ENCODE results near the gene IL16. TPM values are rescaled to one million over a fixed set of nuclear protein-coding genes. Genes with fewer than 3 reads are reported as not detected.

The IL16 gene
- total and polyA plus RNA-seq, 9 of the 15 experiments (the other 6 are each of a cell fraction or from before 2014, with no cell fraction given): 1.4 to 18.8 (median 10.6) TPM

DNA sequence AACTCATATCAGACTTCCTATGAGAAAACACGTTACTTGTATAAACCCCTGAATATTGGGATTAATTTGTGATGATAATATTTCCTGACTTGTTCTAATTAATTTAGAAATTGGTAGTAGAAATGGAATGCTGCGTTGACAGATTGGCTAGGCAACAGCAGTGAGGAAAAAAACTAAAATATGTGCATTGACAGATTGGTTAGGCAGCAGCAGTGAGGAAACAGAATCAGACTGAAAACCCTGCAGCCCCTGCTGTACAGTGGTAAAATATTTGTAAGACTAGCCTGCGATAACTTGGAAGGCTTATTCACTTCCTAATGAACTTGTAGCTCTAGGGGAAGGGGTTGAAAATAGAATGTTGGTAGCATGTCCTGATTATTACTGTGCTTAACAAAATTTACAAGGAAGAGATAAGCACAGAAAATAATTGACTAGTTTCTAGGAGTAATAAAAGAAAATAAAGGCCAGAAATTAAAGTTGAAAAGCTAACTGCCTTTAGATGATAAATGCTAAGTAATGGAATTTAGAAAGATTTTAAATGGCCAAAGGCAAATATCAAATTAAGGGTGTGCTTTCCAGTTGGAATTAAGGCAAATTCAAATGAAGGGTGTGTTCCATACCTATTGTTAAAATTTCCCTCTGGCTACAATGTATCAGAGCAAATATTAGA, 29.9 kb upstream of the IL16 start (continued):
- TF ChIP-seq, protein P1, sequence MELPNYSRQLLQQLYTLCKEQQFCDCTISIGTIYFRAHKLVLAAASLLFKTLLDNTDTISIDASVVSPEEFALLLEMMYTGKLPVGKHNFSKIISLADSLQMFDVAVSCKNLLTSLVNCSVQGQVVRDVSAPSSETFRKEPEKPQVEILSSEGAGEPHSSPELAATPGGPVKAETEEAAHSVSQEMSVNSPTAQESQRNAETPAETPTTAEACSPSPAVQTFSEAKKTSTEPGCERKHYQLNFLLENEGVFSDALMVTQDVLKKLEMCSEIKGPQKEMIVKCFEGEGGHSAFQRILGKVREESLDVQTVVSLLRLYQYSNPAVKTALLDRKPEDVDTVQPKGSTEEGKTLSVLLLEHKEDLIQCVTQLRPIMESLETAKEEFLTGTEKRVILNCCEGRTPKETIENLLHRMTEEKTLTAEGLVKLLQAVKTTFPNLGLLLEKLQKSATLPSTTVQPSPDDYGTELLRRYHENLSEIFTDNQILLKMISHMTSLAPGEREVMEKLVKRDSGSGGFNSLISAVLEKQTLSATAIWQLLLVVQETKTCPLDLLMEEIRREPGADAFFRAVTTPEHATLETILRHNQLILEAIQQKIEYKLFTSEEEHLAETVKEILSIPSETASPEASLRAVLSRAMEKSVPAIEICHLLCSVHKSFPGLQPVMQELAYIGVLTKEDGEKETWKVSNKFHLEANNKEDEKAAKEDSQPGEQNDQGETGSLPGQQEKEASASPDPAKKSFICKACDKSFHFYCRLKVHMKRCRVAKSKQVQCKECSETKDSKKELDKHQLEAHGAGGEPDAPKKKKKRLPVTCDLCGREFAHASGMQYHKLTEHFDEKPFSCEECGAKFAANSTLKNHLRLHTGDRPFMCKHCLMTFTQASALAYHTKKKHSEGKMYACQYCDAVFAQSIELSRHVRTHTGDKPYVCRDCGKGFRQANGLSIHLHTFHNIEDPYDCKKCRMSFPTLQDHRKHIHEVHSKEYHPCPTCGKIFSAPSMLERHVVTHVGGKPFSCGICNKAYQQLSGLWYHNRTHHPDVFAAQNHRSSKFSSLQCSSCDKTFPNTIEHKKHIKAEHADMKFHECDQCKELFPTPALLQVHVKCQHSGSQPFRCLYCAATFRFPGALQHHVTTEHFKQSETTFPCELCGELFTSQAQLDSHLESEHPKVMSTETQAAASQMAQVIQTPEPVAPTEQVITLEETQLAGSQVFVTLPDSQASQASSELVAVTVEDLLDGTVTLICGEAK (IDR thresholded peaks at IDR 0.05): no peak
- TF ChIP-seq, protein P1 (CRISPR knock-in tag; IDR thresholded peaks at IDR 0.05): no peak
- TF ChIP-seq GATA2 (CRISPR knock-in tag; IDR thresholded peaks at IDR 0.05) (no peak), XRCC5 (IDR thresholded peaks at IDR 0.05; ENCODE audit: low read depth, low read length) (no peak), ZNF316 (IDR thresholded peaks at IDR 0.05) (peak; percentile 77; the same call in 1 of the 2 replicates), HDAC3 (IDR thresholded peaks at IDR 0.05; ENCODE audit: borderline replicate concordance, partially characterized antibody) (peak; percentile 7), C11orf30 (IDR thresholded peaks at IDR 0.05; ENCODE audit: low read depth) (peak; percentile 78), HDAC6 (IDR thresholded peaks at IDR 0.05; ENCODE audit: low read depth, low read length) (no peak), POLR3G (IDR thresholded peaks at IDR 0.05; ENCODE audit: extremely low read depth, insufficient read length, insufficient replicate concordance) (no peak), ELF1 (tag; IDR thresholded peaks at IDR 0.05) (no peak; the same call in 1 of the 2 replicates), EHMT2 (IDR thresholded peaks at IDR 0.05) (no peak), BACH1 (tag; IDR thresholded peaks at IDR 0.05) (no peak), ZNF217 (CRISPR knock-in tag; IDR thresholded peaks at IDR 0.05) (no peak)
- TF ChIP-seq, protein P2, sequence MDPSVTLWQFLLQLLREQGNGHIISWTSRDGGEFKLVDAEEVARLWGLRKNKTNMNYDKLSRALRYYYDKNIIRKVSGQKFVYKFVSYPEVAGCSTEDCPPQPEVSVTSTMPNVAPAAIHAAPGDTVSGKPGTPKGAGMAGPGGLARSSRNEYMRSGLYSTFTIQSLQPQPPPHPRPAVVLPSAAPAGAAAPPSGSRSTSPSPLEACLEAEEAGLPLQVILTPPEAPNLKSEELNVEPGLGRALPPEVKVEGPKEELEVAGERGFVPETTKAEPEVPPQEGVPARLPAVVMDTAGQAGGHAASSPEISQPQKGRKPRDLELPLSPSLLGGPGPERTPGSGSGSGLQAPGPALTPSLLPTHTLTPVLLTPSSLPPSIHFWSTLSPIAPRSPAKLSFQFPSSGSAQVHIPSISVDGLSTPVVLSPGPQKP (CRISPR knock-in tag; IDR thresholded peaks at IDR 0.05): no peak
- TF ChIP-seq, protein P3, sequence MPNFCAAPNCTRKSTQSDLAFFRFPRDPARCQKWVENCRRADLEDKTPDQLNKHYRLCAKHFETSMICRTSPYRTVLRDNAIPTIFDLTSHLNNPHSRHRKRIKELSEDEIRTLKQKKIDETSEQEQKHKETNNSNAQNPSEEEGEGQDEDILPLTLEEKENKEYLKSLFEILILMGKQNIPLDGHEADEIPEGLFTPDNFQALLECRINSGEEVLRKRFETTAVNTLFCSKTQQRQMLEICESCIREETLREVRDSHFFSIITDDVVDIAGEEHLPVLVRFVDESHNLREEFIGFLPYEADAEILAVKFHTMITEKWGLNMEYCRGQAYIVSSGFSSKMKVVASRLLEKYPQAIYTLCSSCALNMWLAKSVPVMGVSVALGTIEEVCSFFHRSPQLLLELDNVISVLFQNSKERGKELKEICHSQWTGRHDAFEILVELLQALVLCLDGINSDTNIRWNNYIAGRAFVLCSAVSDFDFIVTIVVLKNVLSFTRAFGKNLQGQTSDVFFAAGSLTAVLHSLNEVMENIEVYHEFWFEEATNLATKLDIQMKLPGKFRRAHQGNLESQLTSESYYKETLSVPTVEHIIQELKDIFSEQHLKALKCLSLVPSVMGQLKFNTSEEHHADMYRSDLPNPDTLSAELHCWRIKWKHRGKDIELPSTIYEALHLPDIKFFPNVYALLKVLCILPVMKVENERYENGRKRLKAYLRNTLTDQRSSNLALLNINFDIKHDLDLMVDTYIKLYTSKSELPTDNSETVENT (CRISPR knock-in tag; IDR thresholded peaks at IDR 0.05): no peak
